Liver (tissue), 3 donors: ENCODE results near the gene SEC22C.

Source experiments
- EGR1 ChIP-seq, 2 donors: IDR thresholded peaks; 2 replicates each; pipeline ENCODE4 v1.6.1; 2016 to 2018; ENCODE audit warnings: antibody characterized with exemption in 2 of 2, low read depth in 2 of 2
- JUND ChIP-seq, 2 donors: IDR thresholded peaks; 2 replicates each; pipeline ENCODE4 v1.6.1; 2016; ENCODE audit warnings: antibody characterized with exemption in 2 of 2
- RXRA ChIP-seq, 2 donors: IDR thresholded peaks; 2 replicates each; pipeline ENCODE4 v1.6.1; 2017 to 2018; ENCODE audit warnings: antibody characterized with exemption in 2 of 2, mild to moderate bottlenecking in 1 of 2
- TF ChIP-seq, protein P1 (sequence below): fragments of 150-350 bp; IDR thresholded peaks from 2 replicates; pipeline ENCODE4 v1.5.1; 2017; ENCODE audit warnings: improper control_type of control experiment, low read depth, low read length; ENCODE audit not compliant: missing input control
- donor health status: healthy.
- donor health status: healthy.

DNA sequence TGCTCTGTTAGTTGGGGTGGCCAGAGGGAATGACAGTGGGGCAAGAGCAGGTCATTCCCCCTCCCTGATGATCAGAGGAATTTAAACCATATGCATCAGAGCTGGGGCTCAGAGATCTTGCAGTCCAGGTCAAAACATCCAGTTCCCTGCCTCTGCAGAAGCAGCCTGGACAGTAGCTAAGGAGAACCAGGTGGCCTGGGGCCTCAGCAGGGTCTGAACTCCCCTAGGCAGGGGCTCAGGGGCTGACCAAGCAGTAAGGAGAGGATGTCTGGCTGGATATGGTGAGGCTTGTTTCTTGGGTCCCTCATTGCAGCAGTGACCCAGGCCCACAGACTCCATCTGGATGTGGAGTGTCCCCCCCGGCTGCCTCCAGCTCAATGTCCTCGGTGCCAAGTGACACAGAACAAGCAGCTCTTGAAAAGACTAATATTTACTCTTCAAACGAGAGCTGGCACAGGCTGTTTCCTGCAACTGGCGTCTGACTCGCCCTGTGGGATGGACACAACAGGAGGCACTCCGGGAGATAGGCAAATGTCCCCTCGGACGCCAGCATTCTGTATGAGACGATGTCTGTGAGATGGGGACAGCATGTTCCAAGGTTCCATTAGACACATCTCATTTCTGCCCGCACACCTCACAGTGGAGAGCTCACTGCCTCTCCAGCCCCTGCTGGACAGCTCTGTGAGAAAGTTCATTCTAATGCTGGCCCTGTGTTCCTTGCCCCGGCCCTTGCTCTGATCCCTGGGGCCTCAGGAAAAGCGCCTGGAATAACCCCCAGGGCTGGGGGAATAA is 37.1 kb downstream of the SEC22C start:
- TF ChIP-seq, protein P1, sequence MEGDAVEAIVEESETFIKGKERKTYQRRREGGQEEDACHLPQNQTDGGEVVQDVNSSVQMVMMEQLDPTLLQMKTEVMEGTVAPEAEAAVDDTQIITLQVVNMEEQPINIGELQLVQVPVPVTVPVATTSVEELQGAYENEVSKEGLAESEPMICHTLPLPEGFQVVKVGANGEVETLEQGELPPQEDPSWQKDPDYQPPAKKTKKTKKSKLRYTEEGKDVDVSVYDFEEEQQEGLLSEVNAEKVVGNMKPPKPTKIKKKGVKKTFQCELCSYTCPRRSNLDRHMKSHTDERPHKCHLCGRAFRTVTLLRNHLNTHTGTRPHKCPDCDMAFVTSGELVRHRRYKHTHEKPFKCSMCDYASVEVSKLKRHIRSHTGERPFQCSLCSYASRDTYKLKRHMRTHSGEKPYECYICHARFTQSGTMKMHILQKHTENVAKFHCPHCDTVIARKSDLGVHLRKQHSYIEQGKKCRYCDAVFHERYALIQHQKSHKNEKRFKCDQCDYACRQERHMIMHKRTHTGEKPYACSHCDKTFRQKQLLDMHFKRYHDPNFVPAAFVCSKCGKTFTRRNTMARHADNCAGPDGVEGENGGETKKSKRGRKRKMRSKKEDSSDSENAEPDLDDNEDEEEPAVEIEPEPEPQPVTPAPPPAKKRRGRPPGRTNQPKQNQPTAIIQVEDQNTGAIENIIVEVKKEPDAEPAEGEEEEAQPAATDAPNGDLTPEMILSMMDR, result peak; percentile 2
- no peak for TF ChIP-seq EGR1 (IDR thresholded peaks at IDR 0.05; ENCODE audit: low read depth in 2 of 2)
- TF ChIP-seq RXRA (IDR thresholded peaks at IDR 0.05), result peak; percentile 89 to 92
- TF ChIP-seq JUND (IDR thresholded peaks at IDR 0.05), result peak in 1 of 2 donors; percentile 17
